PC-9 (cell line): ENCODE measurements around the gene ZMYM4.

Source experiments
- CTCF ChIP-seq: fragments of 200-600 bp; sonication (generic); conservative IDR thresholded peaks from 2 replicates; pipeline ENCODE4 v1.6.1; 2017; ENCODE audit warnings: mixed run types, antibody characterized with exemption, mild to moderate bottlenecking, moderate library complexity
- EZH2 ChIP-seq: fragments of 200-600 bp; sonication (generic); IDR thresholded peaks from 2 replicates; pipeline ENCODE4 v1.8.0; 2017; ENCODE audit warnings: antibody characterized with exemption, low read depth

DNA sequence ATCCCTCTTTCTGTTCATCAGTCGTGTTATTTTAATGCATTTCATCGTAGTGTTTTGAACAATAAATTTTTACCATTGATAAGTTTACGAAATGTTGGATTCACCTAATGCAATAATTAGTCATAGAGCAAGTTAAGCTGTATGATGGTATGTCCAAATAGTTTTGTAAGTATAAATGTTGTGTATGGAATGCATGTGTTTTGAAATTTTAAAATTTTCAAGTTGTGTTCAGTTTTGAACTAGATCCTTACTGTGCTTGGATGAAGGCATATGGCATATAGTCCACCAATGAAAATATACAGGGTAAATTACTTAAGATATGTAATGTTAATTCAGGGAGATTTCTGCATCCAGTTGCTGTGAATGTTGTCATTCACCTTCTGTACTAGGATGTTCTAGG is 2.3 kb downstream of the ZMYM4 start:
- TF ChIP-seq CTCF (no peak), EZH2 (no peak)
